Measurements from ENCODE around the gene GSTM2.

DNA sequence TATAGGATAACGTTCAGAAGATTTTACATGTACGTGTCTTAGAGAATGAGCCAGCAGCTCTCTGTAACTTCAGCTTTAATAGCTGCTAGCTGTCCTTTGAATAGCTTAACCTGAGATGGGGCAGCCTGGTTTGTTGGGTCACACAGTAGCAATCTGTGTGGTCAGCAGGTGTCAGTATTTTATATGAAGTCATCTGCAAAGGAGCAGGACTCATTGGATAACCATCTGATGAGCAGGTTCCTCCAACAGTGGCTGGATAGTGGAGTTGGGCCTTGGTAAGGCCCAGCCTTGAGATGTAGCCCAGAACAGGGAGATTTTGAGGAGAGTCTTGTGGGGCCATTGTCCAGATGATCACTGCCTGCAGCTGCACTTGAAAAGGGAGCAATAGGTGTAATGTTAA lies 50.6 kb downstream of the GSTM2 start:
- no peak for TF ChIP-seq POLR2A (IDR thresholded peaks at IDR 0.05)
- TF ChIP-seq, protein P1, sequence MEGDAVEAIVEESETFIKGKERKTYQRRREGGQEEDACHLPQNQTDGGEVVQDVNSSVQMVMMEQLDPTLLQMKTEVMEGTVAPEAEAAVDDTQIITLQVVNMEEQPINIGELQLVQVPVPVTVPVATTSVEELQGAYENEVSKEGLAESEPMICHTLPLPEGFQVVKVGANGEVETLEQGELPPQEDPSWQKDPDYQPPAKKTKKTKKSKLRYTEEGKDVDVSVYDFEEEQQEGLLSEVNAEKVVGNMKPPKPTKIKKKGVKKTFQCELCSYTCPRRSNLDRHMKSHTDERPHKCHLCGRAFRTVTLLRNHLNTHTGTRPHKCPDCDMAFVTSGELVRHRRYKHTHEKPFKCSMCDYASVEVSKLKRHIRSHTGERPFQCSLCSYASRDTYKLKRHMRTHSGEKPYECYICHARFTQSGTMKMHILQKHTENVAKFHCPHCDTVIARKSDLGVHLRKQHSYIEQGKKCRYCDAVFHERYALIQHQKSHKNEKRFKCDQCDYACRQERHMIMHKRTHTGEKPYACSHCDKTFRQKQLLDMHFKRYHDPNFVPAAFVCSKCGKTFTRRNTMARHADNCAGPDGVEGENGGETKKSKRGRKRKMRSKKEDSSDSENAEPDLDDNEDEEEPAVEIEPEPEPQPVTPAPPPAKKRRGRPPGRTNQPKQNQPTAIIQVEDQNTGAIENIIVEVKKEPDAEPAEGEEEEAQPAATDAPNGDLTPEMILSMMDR (IDR thresholded peaks at IDR 0.05): no peak
